Adrenal gland (tissue), 5 donors: ENCODE data around the gene COL8A1.

Source experiments
- CTCF ChIP-seq, 6 experiments: fragments of 450-650 bp in 4 of 6; fragments of 200-600 bp in 2 of 6; sonication (generic) in 1 of 6; IDR thresholded peaks; 1 replicate in 5 of 6; 2 replicates in 1 of 6; pipeline versions ENCODE4 v1.5.1 to v1.8.0; 2016 to 2021; ENCODE audit warnings: antibody characterized with exemption in 6 of 6, mild to moderate bottlenecking in 2 of 6, moderate library complexity in 1 of 6
- POLR2A ChIP-seq, 2 donors: fragments of 450-650 bp; IDR thresholded peaks; one replicate each; pipeline ENCODE4 v1.6.1; 2017; ENCODE audit warnings: antibody characterized with exemption in 2 of 2, mild to moderate bottlenecking in 2 of 2, moderate library complexity in 1 of 2
- donor health status: DM: no; HTN: no; CAD: no.

GRCh38 chr3:99716463-99716995, 78.1 kb downstream of the COL8A1 start:
- TF ChIP-seq POLR2A (IDR thresholded peaks at IDR 0.05) (no peak), CTCF (IDR thresholded peaks at IDR 0.05) (no peak)
